ENCODE measurements around the gene ARFRP1. TPM values are rescaled to one million over a fixed set of nuclear protein-coding genes. Genes with fewer than 3 reads are reported as not detected.

ARFRP1 gene
- total and polyA plus RNA-seq, 2 of the 4 experiments (the other 2 are of a cell fraction) = 25.3 to 36.6 TPM

- POLR2A ChIA-PET (ENCODE audit: unreplicated experiment) = no interaction called here
Measured at GRCh38 chr20:63711085-63711645, 3.4 kb upstream of the ARFRP1 start.

More at GRCh38 chr20:63711085-63711645, 3.4 kb upstream of the ARFRP1 start:
- no TSS peak for BruUV-seq (replicated peaks)
- intact Hi-C loops (cut with micrococcal nuclease) (no loop called here), in situ Hi-C loops (cut with MboI; ENCODE audit: low sequenced_read_pairs) (no loop called here), dilution Hi-C loops (cut with HindIII; ENCODE audit: low sequenced_read_pairs, unreplicated experiment) (no loop called here)
- H3K56ac ChIP-seq (ENCODE audit: extremely low read depth, insufficient read depth, low read length) = no peak overlapping the region
- no peak overlapping the region for H4K5ac ChIP-seq (ENCODE audit: low read depth, low read length)
- DNase-seq (no peak), ATAC-seq (ENCODE audit: low read depth) (no peak)
- H3K18ac ChIP-seq (ENCODE audit: low read depth, low read length) = no peak overlapping the region
- WGBS, 2 experiments (ENCODE audit: extremely low coverage in 2 of 2, insufficient read length in 1 of 2) = 89% methylated on average over 4 of the region's 12 CpGs; no CpG with 5 or more reads in 1 of the 2 experiments
- H3K9ac ChIP-seq (ENCODE audit: low read depth, low read length) = no peak overlapping the region
- H3K9me1 ChIP-seq (ENCODE audit: insufficient read depth, low read length) = no peaks in the 10 kb centered on the region
- no peak overlapping the region for H3K14ac ChIP-seq (replicated peaks; ENCODE audit: low read depth, low read length)
- no peak overlapping the region for H4K8ac ChIP-seq (ENCODE audit: low read depth in 2 of 2, low read length in 2 of 2)
- no peak overlapping the region for H2AK5ac ChIP-seq (ENCODE audit: low read depth, low read length)
- H3K27me3 ChIP-seq (ENCODE audit: control insufficient read depth, insufficient read depth, low read length) = no peaks in the 10 kb centered on the region
- peaks cover 4% of the 10 kb centered on the region for H3K9me3 ChIP-seq (ENCODE audit: control insufficient read depth, insufficient read depth, low read length)
- no peaks in the 10 kb centered on the region; the same call in 1 of the 2 replicates for H4K20me1 ChIP-seq (ENCODE audit: insufficient read depth, low read length)
- H3K79me1 ChIP-seq (ENCODE audit: low read depth in 1 of 2, low read length in 2 of 2) = peaks cover 8 to 52% of the 10 kb centered on the region in 2 experiments
- H2BK20ac ChIP-seq (ENCODE audit: low read depth, low read length) = no peak overlapping the region
- peaks cover 35% of the 10 kb centered on the region for H3K36me3 ChIP-seq (ENCODE audit: control insufficient read depth, insufficient read depth, low read length)
- TF ChIP-seq MXI1 (IDR thresholded peaks at IDR 0.05; ENCODE audit: borderline replicate concordance, low read depth, low read length) (no peak), RFX5 (IDR thresholded peaks at IDR 0.05; ENCODE audit: low read depth, low read length) (no peak), FOS (IDR thresholded peaks at IDR 0.05; ENCODE audit: low read depth, low read length) (no peak), RAD21 (IDR thresholded peaks at IDR 0.05; ENCODE audit: low read length) (no peak), CHD1 (IDR thresholded peaks at IDR 0.05; ENCODE audit: low read depth, low read length) (no peak), NFE2L2 (IDR thresholded peaks at IDR 0.05; ENCODE audit: low read depth, low read length) (no peak), POLR2A (IDR thresholded peaks at IDR 0.05; ENCODE audit: low read depth, low read length) (no peak), CEBPB (IDR thresholded peaks at IDR 0.05; ENCODE audit: low read depth, low read length) (no peak), MAZ (IDR thresholded peaks at IDR 0.05; ENCODE audit: borderline replicate concordance, low read depth, low read length) (no peak), CTCF (conservative IDR thresholded peaks at IDR 0.05; ENCODE audit: low read depth, low read length) (no peak), RCOR1 (IDR thresholded peaks at IDR 0.05; ENCODE audit: insufficient replicate concordance, low read length) (no peak)
- no peak overlapping the region for H2BK5ac ChIP-seq (ENCODE audit: low read depth, low read length, poor library complexity, severe bottlenecking)
- H3K4me1 ChIP-seq (ENCODE audit: control insufficient read depth, insufficient read depth, low read length) = peaks cover 10% of the 10 kb centered on the region
- H3K4me3 ChIP-seq (ENCODE audit: insufficient read depth, low read depth, low read length) = no peak overlapping the region
- no peak overlapping the region for H3K4ac ChIP-seq (ENCODE audit: low read depth, low read length)
- H2AFZ ChIP-seq (replicated peaks; ENCODE audit: low read length, poor library complexity) = no peak overlapping the region
- H3K27ac ChIP-seq (ENCODE audit: insufficient read depth, low read length) = no peak overlapping the region
- H2BK15ac ChIP-seq (ENCODE audit: low read depth, low read length) = no peak overlapping the region
- no peak overlapping the region for H3K4me2 ChIP-seq (ENCODE audit: low read depth, low read length)
- H2BK120ac ChIP-seq (ENCODE audit: low read depth, low read length) = no peak overlapping the region
- CTCF ChIA-PET = interaction anchor here (0.7 kb wide), 1 partner anchor 18 kb away, joined by 7 read pairs; no protein-coding TSS in a partner anchor
- H3K23ac ChIP-seq (ENCODE audit: low read depth, low read length) = no peak overlapping the region
- no peak overlapping the region for H4K91ac ChIP-seq (ENCODE audit: insufficient read depth, low read depth, low read length)
- no peak overlapping the region for H2AK9ac ChIP-seq (replicated peaks; ENCODE audit: low read depth, low read length, poor library complexity)
